Heart left ventricle (tissue), 13 donors: ENCODE data around the gene DRD2.

Experiments used
- CTCF ChIP-seq, 12 donors: fragments of 200-600 bp; sonication (generic) in 4 of 12; IDR thresholded peaks; one replicate each; pipeline versions ENCODE4 v1.5.0 to v1.8.0; 2018 to 2022; ENCODE audit warnings: antibody characterized with exemption in 12 of 12, mild to moderate bottlenecking in 5 of 12
- POLR2A ChIP-seq, 2 donors: fragments of 450-650 bp; IDR thresholded peaks; one replicate each; pipeline ENCODE4 v1.6.1; 2017; ENCODE audit warnings: antibody characterized with exemption in 2 of 2, mild to moderate bottlenecking in 2 of 2, moderate library complexity in 2 of 2
- donor health status: ischemic (EF 13 %, LVEDD 7.1; RV severe dilation, severe dysfunction).
- donor health status: DM: no; HTN: yes; CAD: no.
- donor health status: DM: no; HTN: no; CAD: no.
- donor health status: ischemic (EF 25% LVEDD 6.9; RV normal size, moderate dysfunction).
- donor health status: ischemic (EF 25% LVEDD 5.7; RV mildly dilated, moderate dysfunction).
- donor health status: ischemic (EF 35%, LVEDD 5.7; RV mildly dilated, moderate dysfunction).
- donor health status: nonischemic (EF 11% LVEDD 7.7; RV severe dilation, severe dysfunction).
- donor health status: DM: yes; HTN: yes; CAD: no.
- donor health status: PGD.
- donor health status: ischemic (EF 29% LVEDD 5.4; RV normal size, mild dysfunction).
- donor health status: nonischemic (EF 23%, LVEDD 6.1; RV moderate dilation, normal function).

GRCh38 chr11:113385749-113386148 is 89.4 kb downstream of the DRD2 start:
- TF ChIP-seq CTCF (IDR thresholded peaks at IDR 0.05) (no peak), POLR2A (IDR thresholded peaks at IDR 0.05) (no peak)
